HepG2 (cell line): ENCODE measurements around the gene MEF2A.

Experiments used
- DMAP1 ChIP-seq: IDR thresholded peaks from 2 replicates; pipeline ENCODE4 v1.6.1; 2016
- NFYB ChIP-seq: sonication (generic); formaldehyde crosslinking; IDR thresholded peaks from 2 replicates; pipeline ENCODE4 v1.4.0; 2020; ENCODE audit warnings: missing genetic modification reagents
- PRPF4 ChIP-seq: fragments of 200-400 bp; formaldehyde crosslinking; IDR thresholded peaks from 2 replicates; pipeline ENCODE4 v1.6.1; 2016; ENCODE audit warnings: low read length, low read depth; ENCODE audit not compliant: poor library complexity, severe bottlenecking
- ZNF839 ChIP-seq: sonication (generic); formaldehyde crosslinking; IDR thresholded peaks from 2 replicates; pipeline ENCODE4 v1.4.0; 2020; ENCODE audit warnings: missing genetic modification reagents, mild to moderate bottlenecking, borderline replicate concordance
- TF ChIP-seq, protein P1 (sequence below): sonication (generic); formaldehyde crosslinking; IDR thresholded peaks from 2 replicates; pipeline ENCODE4 v1.5.1; 2020; ENCODE audit warnings: mild to moderate bottlenecking, missing genetic modification reagents
- TF ChIP-seq, protein P2 (sequence below): sonication (generic); formaldehyde crosslinking; IDR thresholded peaks from 2 replicates; pipeline ENCODE4 v1.5.0; 2020; ENCODE audit warnings: mild to moderate bottlenecking, missing genetic modification reagents, moderate library complexity

DNA sequence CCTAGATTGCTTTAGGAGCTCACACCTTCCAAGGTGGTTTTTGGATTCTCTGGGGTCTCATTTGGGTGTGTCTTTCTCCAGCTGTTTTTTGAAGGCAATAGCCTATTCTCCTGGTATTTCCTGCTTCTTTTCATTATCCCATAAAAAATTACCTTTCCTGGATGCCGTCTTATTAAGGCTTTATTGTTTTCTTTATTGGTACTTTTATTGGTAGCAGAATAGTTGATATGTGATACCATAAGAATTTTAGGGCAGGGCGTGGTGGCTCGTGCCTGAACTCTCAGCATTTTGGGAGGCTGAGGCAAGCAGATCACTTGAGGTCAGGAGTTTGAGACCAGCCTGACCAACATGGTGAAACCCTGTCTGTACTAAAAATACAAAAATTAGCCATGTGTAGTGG lies 18.3 kb upstream of the MEF2A start:
- TF ChIP-seq, protein P1, sequence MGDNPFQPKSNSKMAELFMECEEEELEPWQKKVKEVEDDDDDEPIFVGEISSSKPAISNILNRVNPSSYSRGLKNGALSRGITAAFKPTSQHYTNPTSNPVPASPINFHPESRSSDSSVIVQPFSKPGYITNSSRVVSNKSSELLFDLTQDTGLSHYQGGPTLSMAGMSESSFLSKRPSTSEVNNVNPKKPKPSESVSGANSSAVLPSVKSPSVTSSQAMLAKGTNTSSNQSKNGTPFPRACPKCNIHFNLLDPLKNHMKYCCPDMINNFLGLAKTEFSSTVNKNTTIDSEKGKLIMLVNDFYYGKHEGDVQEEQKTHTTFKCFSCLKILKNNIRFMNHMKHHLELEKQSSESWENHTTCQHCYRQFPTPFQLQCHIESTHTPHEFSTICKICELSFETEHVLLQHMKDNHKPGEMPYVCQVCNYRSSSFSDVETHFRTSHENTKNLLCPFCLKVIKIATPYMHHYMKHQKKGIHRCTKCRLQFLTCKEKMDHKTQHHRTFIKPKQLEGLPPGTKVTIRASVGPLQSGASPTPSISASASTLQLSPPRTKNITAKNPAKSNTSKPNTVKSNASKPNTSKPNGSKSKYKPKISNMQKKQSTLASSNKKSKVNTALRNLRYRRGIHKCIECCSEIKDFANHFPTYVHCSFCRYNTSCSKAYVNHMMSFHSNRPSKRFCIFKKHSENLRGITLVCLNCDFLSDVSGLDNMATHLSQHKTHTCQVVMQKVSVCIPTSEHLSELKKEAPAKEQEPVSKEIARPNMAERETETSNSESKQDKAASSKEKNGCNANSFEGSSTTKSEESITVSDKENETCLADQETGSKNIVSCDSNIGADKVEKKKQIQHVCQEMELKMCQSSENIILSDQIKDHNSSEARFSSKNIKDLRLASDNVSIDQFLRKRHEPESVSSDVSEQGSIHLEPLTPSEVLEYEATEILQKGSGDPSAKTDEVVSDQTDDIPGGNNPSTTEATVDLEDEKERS (CRISPR knock-in tag) = no peak
- TF ChIP-seq DMAP1 (CRISPR knock-in tag) (no peak), ZNF839 (CRISPR knock-in tag) (no peak), PRPF4 (no peak), NFYB (CRISPR knock-in tag) (no peak)
- TF ChIP-seq, protein P2, sequence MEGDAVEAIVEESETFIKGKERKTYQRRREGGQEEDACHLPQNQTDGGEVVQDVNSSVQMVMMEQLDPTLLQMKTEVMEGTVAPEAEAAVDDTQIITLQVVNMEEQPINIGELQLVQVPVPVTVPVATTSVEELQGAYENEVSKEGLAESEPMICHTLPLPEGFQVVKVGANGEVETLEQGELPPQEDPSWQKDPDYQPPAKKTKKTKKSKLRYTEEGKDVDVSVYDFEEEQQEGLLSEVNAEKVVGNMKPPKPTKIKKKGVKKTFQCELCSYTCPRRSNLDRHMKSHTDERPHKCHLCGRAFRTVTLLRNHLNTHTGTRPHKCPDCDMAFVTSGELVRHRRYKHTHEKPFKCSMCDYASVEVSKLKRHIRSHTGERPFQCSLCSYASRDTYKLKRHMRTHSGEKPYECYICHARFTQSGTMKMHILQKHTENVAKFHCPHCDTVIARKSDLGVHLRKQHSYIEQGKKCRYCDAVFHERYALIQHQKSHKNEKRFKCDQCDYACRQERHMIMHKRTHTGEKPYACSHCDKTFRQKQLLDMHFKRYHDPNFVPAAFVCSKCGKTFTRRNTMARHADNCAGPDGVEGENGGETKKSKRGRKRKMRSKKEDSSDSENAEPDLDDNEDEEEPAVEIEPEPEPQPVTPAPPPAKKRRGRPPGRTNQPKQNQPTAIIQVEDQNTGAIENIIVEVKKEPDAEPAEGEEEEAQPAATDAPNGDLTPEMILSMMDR (CRISPR knock-in tag) = no peak
